OCI-LY7 (cell line): ENCODE measurements around the gene CWC22. TPM values are rescaled to one million over a fixed set of nuclear protein-coding genes. Genes with fewer than 3 reads are reported as not detected.

ENCODE experiments used
- BruUV-seq: library from RNA; stranded (reverse); fragments of 400-500 nt; replicated peaks from 2 replicates; lab custom pipeline; 2021; lab: Mats Ljungman, UMichigan
- CTCF ChIA-PET: fragments of 300-600 bp; sonication (Branson Sonifier 250); formaldehyde crosslinking; loops from one replicate; lab custom pipeline; 2022; ENCODE audit warnings: antibody characterized with exemption; ENCODE audit not compliant: unreplicated experiment; lab: Charles Lee
- POLR2A ChIA-PET: fragments of 300-600 bp; sonication (Branson Sonifier 250); formaldehyde crosslinking; loops from one replicate; lab custom pipeline; 2022; ENCODE audit warnings: antibody characterized with exemption; lab: Charles Lee
- DNase-seq: peaks from one replicate; pipeline ENCODE4 v3.0.0-alpha.2; 2015; ENCODE audit warnings: low spot score
- H2AFZ ChIP-seq: fragments of 200-600 bp; sonication (generic), shearing (Covaris generic); 2 replicates; pipeline ENCODE4 v1.6.1; 2014; ENCODE audit warnings: mild to moderate bottlenecking, antibody characterized with exemption, low read length, moderate library complexity
- H3K27ac ChIP-seq: fragments of 200-600 bp; sonication (generic); 2 replicates; pipeline ENCODE4 v1.5.1; 2014; ENCODE audit warnings: mixed run types, low read depth, mild to moderate bottlenecking, moderate library complexity, low read length, inconsistent platforms; ENCODE audit not compliant: poor library complexity, severe bottlenecking
- H3K36me3 ChIP-seq: fragments of 200-600 bp; sonication (generic); 2 replicates; pipeline ENCODE4 v1.6.1; 2014; ENCODE audit warnings: mild to moderate bottlenecking, antibody characterized with exemption, low read length, moderate library complexity, mixed read lengths; ENCODE audit not compliant: insufficient read depth
- H3K4me1 ChIP-seq: fragments of 200-600 bp; sonication (generic); 2 replicates; pipeline ENCODE4 v1.5.1; 2014; ENCODE audit warnings: mild to moderate bottlenecking, low read length; ENCODE audit not compliant: insufficient read depth, poor library complexity, severe bottlenecking
- H3K4me2 ChIP-seq: fragments of 200-600 bp; sonication (generic); 2 replicates; pipeline ENCODE4 v1.6.1; 2014; ENCODE audit warnings: mild to moderate bottlenecking, low read length
- H3K4me3 ChIP-seq: fragments of 200-600 bp; sonication (generic); 2 replicates; pipeline ENCODE4 v1.5.1; 2014; ENCODE audit warnings: mild to moderate bottlenecking, low read depth, low read length; ENCODE audit not compliant: poor library complexity, severe bottlenecking
- H3K79me2 ChIP-seq: fragments of 200-600 bp; sonication (generic); 2 replicates; pipeline ENCODE4 v1.6.1; 2016; ENCODE audit warnings: low read depth, mild to moderate bottlenecking, low read length, moderate library complexity, mixed read lengths; ENCODE audit not compliant: insufficient read depth
- H3K9me2 ChIP-seq: fragments of 200-600 bp; sonication (generic); 2 replicates; pipeline ENCODE4 v1.6.1; 2016; ENCODE audit warnings: mild to moderate bottlenecking, low read length, mixed read lengths; ENCODE audit not compliant: insufficient read depth
- H3K9me3 ChIP-seq: fragments of 200-600 bp; sonication (generic); 2 replicates; pipeline ENCODE4 v1.6.1; 2014; ENCODE audit warnings: mild to moderate bottlenecking, mixed run types, low read length, mixed read lengths
- H4K20me1 ChIP-seq: fragments of 200-600 bp; sonication (generic); 2 replicates; pipeline ENCODE4 v1.6.1; 2014; ENCODE audit warnings: mild to moderate bottlenecking, antibody characterized with exemption, low read length, moderate library complexity, mixed read lengths; ENCODE audit not compliant: insufficient read depth
- CTCF ChIP-seq: fragments of 200-600 bp; sonication (generic); conservative IDR thresholded peaks from 2 replicates; pipeline ENCODE4 v1.5.1; 2014; ENCODE audit warnings: mild to moderate bottlenecking, antibody characterized with exemption, low read length, moderate library complexity, mixed read lengths
- EZH2phosphoT487 ChIP-seq: fragments of 200-600 bp; sonication (generic); IDR thresholded peaks from 2 replicates; pipeline ENCODE4 v1.6.1; 2018; ENCODE audit warnings: low read depth, borderline replicate concordance, mild to moderate bottlenecking, mixed run types, antibody characterized with exemption, low read length, moderate library complexity, mixed read lengths
- intact Hi-C: fragments of 100-400 bp; cut with micrococcal nuclease; formaldehyde crosslinking; loops from one replicate; pipeline ENCODE4 v1.10.0; 2022; ENCODE audit not compliant: unreplicated experiment
- total RNA-seq, 2 experiments: library from RNA; depleted of rRNA in 1 of 2; stranded (reverse); fragments of >200 nt in 1 of 2; shearing (Covaris generic) in 1 of 2; gene quantifications; 2 replicates each; pipeline ENCODE4 v1.2.3, GENCODE V29; 2014 to 2022

The CWC22 gene
- total RNA-seq, 2 experiments from 2014 or later: 11.6 to 20.0 TPM

GRCh38 chr2:179981085-179981484 lies 26.0 kb downstream of the CWC22 start:
- ChIA-PET CTCF (no interaction called here), POLR2A (interaction anchor here (0.6 to 1.0 kb wide), 2 partner anchors 11 to 261 kb away, joined by 3 read pairs; no protein-coding TSS in a partner anchor)
- intact Hi-C loops: no loop called here
- DNase-seq: no peak
- Histone ChIP-seq H3K4me2 (no peak overlapping the region), H3K4me3 (no peak overlapping the region), H3K9me3 (no peaks in the 10 kb centered on the region), H3K9me2 (no peaks in the 10 kb centered on the region), H2AFZ (no peak overlapping the region), H4K20me1 (no peaks in the 10 kb centered on the region), H3K79me2 (no peaks in the 10 kb centered on the region), H3K27ac (no peak overlapping the region), H3K36me3 (peaks cover 85% of the 10 kb centered on the region), H3K4me1 (no peaks in the 10 kb centered on the region)
- no TSS peak for BruUV-seq
- no peak for TF ChIP-seq EZH2phosphoT487
- no peak for TF ChIP-seq CTCF

GRCh38 chr2:179974761-179975160 lies 32.3 kb downstream of the CWC22 start:
- H3K4me1 ChIP-seq: no peaks in the 10 kb centered on the region
- intact Hi-C loops: no loop called here
- TF ChIP-seq EZH2phosphoT487 (no peak), CTCF (no peak)
- no peaks in the 10 kb centered on the region for H3K9me2 ChIP-seq
- no peak overlapping the region for H3K4me3 ChIP-seq
- no peaks in the 10 kb centered on the region for H3K79me2 ChIP-seq
- POLR2A ChIA-PET: interaction anchor here (0.8 to 1.4 kb wide), 2 partner anchors 10 to 32 kb away, joined by 4 to 5 read pairs; partner anchors contain the start of gene CWC22
- no peak overlapping the region for H2AFZ ChIP-seq
- no peaks in the 10 kb centered on the region for H4K20me1 ChIP-seq
- peaks cover 75% of the 10 kb centered on the region for H3K36me3 ChIP-seq
- BruUV-seq: no TSS peak
- no peak for DNase-seq
- H3K9me3 ChIP-seq: no peaks in the 10 kb centered on the region
- H3K4me2 ChIP-seq: no peak overlapping the region
- no peak overlapping the region for H3K27ac ChIP-seq
- CTCF ChIA-PET: no interaction called here

- Histone ChIP-seq H3K9me3 (no peaks in the 10 kb centered on the region), H3K36me3 (peaks cover 81% of the 10 kb centered on the region), H3K9me2 (no peaks in the 10 kb centered on the region), H2AFZ (no peak overlapping the region), H3K79me2 (no peaks in the 10 kb centered on the region), H4K20me1 (no peaks in the 10 kb centered on the region), H3K4me2 (no peak overlapping the region), H3K4me3 (no peak overlapping the region), H3K27ac (no peak overlapping the region), H3K4me1 (no peaks in the 10 kb centered on the region)
- no peak for DNase-seq
- ChIA-PET POLR2A (interaction anchor here (0.6 to 1.2 kb wide), 2 partner anchors 26 to 188 kb away, joined by 3 to 5 read pairs; no protein-coding TSS in a partner anchor), CTCF (no interaction called here)
- intact Hi-C loops: no loop called here
- TF ChIP-seq CTCF: no peak
- TF ChIP-seq EZH2phosphoT487: no peak
- no TSS peak for BruUV-seq
These were observed 40.2 kb downstream of the CWC22 start for GRCh38 chr2:179966778-179967394.
